ENCODE data around the gene EDIL3. TPM values are rescaled to one million over a fixed set of nuclear protein-coding genes. Genes with fewer than 3 reads are reported as not detected.

The EDIL3 gene
- total and polyA plus RNA-seq, 10 of the 15 experiments (the other 5 are each of a cell fraction or from before 2014, with no cell fraction given) = 0.01 to 0.62 (median 0.20) TPM

DNA sequence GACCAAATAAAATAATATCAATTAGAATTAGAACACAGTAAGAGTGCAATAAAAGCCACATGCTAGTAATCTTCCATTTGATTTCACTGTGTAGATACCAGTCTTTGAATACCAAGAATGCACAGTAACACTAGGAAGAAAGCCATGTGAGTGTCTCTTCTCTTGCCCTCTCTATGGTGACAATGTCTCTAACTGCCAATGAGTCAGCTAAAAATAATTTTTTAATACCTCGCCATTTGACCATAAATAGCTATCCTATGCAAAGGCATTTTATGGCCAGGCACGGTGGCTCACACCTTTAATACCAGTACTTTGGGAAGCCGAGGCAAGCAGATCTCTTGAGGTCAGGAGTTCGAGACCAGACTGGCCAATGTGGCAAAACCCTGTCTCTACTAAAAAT is 30.6 kb downstream of the EDIL3 start:
- SMC1A ChIA-PET (ENCODE audit: uncharacterized antibody, unreplicated experiment) = no interaction called here
- H3K4me2 ChIP-seq (ENCODE audit: control insufficient read depth, insufficient read depth) = no peak overlapping the region

More for the DNA sequence above, 30.6 kb downstream of the EDIL3 start:
- ChIA-PET POLR2A (no interaction called here), RAD21 (ENCODE audit: unreplicated experiment) (no interaction called here), CTCF (no interaction called here)
- Histone ChIP-seq H3K9me3 (replicated peaks; ENCODE audit: control insufficient read depth, insufficient read depth, low read length) (no peaks in the 10 kb centered on the region), H2AFZ (ENCODE audit: control insufficient read depth, low read depth, low read length) (no peak overlapping the region), H4K20me1 (ENCODE audit: control insufficient read depth, insufficient read depth) (no peaks in the 10 kb centered on the region), H3K9ac (ENCODE audit: control insufficient read depth, insufficient read depth, low read length) (no peak overlapping the region), H3K4me1 (ENCODE audit: control insufficient read depth, insufficient read depth, low read length) (no peaks in the 10 kb centered on the region), H3K79me2 (ENCODE audit: control insufficient read depth, insufficient read depth, low read length) (no peaks in the 10 kb centered on the region), H3K4me3 (no peak overlapping the region), H3K27me3 (replicated peaks in 1 of 2; ENCODE audit: control insufficient read depth in 2 of 2, insufficient read depth in 2 of 2, low read length in 1 of 2) (no peaks in the 10 kb centered on the region), H3K27ac (ENCODE audit: control insufficient read depth, insufficient read depth) (no peak overlapping the region), H3K36me3 (ENCODE audit: control insufficient read depth in 2 of 2, insufficient read depth in 2 of 2, low read length in 1 of 2) (no peaks in the 10 kb centered on the region)
- in situ Hi-C loops (cut with MboI) = no loop called here
- FAIRE-seq (no peak), ATAC-seq (no peak), DNase-seq (ENCODE audit: low read depth, low spot score) (no peak)
- 0% methylated on average over 4 of the region's 4 CpGs for WGBS (ENCODE audit: insufficient coverage, insufficient replicate concordance, low lambda C conversion rate, missing lambda C conversion rate)
- TF ChIP-seq POLR2A (IDR thresholded peaks at IDR 0.05; ENCODE audit: low read depth, low read length) = no peak
- TF ChIP-seq, protein P1, sequence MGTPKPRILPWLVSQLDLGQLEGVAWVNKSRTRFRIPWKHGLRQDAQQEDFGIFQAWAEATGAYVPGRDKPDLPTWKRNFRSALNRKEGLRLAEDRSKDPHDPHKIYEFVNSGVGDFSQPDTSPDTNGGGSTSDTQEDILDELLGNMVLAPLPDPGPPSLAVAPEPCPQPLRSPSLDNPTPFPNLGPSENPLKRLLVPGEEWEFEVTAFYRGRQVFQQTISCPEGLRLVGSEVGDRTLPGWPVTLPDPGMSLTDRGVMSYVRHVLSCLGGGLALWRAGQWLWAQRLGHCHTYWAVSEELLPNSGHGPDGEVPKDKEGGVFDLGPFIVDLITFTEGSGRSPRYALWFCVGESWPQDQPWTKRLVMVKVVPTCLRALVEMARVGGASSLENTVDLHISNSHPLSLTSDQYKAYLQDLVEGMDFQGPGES (IDR thresholded peaks at IDR 0.05) = no peak
- TF ChIP-seq, protein P2, sequence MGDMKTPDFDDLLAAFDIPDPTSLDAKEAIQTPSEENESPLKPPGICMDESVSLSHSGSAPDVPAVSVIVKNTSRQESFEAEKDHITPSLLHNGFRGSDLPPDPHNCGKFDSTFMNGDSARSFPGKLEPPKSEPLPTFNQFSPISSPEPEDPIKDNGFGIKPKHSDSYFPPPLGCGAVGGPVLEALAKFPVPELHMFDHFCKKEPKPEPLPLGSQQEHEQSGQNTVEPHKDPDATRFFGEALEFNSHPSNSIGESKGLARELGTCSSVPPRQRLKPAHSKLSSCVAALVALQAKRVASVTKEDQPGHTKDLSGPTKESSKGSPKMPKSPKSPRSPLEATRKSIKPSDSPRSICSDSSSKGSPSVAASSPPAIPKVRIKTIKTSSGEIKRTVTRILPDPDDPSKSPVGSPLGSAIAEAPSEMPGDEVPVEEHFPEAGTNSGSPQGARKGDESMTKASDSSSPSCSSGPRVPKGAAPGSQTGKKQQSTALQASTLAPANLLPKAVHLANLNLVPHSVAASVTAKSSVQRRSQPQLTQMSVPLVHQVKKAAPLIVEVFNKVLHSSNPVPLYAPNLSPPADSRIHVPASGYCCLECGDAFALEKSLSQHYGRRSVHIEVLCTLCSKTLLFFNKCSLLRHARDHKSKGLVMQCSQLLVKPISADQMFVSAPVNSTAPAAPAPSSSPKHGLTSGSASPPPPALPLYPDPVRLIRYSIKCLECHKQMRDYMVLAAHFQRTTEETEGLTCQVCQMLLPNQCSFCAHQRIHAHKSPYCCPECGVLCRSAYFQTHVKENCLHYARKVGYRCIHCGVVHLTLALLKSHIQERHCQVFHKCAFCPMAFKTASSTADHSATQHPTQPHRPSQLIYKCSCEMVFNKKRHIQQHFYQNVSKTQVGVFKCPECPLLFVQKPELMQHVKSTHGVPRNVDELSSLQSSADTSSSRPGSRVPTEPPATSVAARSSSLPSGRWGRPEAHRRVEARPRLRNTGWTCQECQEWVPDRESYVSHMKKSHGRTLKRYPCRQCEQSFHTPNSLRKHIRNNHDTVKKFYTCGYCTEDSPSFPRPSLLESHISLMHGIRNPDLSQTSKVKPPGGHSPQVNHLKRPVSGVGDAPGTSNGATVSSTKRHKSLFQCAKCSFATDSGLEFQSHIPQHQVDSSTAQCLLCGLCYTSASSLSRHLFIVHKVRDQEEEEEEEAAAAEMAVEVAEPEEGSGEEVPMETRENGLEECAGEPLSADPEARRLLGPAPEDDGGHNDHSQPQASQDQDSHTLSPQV (IDR thresholded peaks at IDR 0.05) = no peak
- intact Hi-C loops (cut with micrococcal nuclease; ENCODE audit: unreplicated experiment) = no loop called here
- no TSS peak for BruUV-seq (replicated peaks)
